ACC112 (cell line): ENCODE results near the gene VPS33A.
"Not testable (repeated sequence)": the region's sequence is repeated elsewhere in the genome, so short reads cannot be mapped to it uniquely, and the experiment has no call there.

Source experiments
- H2AFZ ChIP-seq: fragments of 200-600 bp; sonication (generic); one replicate; pipeline ENCODE4 v1.6.0; 2017; ENCODE audit warnings: antibody characterized with exemption, low read length; ENCODE audit not compliant: unreplicated experiment
- H3K27ac ChIP-seq: fragments of 200-600 bp; sonication (generic); 2 replicates; pipeline ENCODE4 v1.5.1; 2014; ENCODE audit warnings: low read depth, mild to moderate bottlenecking, antibody characterized with exemption, low read length, moderate library complexity
- H3K27me3 ChIP-seq: fragments of 200-600 bp; sonication (generic); 2 replicates; pipeline ENCODE4 v1.6.1; 2014; ENCODE audit warnings: mild to moderate bottlenecking, antibody characterized with exemption, low read length, moderate library complexity, mixed read lengths; ENCODE audit not compliant: insufficient read depth
- H3K36me3 ChIP-seq: fragments of 200-600 bp; sonication (generic); 2 replicates; pipeline ENCODE4 v1.6.1; 2016; ENCODE audit warnings: mild to moderate bottlenecking, antibody characterized with exemption, low read length, moderate library complexity, mixed read lengths; ENCODE audit not compliant: insufficient read depth
- H3K4me1 ChIP-seq: fragments of 200-600 bp; sonication (generic); one replicate; pipeline ENCODE4 v1.6.1; 2016; ENCODE audit warnings: low read length, mixed read lengths; ENCODE audit not compliant: insufficient read depth, unreplicated experiment, control insufficient read depth
- H3K4me3 ChIP-seq: fragments of 200-600 bp; sonication (generic); 2 replicates; pipeline ENCODE4 v1.5.1; 2014; ENCODE audit warnings: mild to moderate bottlenecking, low read depth, low read length
- H3K79me2 ChIP-seq: fragments of 200-600 bp; sonication (generic); one replicate; pipeline ENCODE4 v1.6.0; 2016; ENCODE audit warnings: low read length; ENCODE audit not compliant: control insufficient read depth, unreplicated experiment, insufficient read depth

Gene VPS33A

DNA sequence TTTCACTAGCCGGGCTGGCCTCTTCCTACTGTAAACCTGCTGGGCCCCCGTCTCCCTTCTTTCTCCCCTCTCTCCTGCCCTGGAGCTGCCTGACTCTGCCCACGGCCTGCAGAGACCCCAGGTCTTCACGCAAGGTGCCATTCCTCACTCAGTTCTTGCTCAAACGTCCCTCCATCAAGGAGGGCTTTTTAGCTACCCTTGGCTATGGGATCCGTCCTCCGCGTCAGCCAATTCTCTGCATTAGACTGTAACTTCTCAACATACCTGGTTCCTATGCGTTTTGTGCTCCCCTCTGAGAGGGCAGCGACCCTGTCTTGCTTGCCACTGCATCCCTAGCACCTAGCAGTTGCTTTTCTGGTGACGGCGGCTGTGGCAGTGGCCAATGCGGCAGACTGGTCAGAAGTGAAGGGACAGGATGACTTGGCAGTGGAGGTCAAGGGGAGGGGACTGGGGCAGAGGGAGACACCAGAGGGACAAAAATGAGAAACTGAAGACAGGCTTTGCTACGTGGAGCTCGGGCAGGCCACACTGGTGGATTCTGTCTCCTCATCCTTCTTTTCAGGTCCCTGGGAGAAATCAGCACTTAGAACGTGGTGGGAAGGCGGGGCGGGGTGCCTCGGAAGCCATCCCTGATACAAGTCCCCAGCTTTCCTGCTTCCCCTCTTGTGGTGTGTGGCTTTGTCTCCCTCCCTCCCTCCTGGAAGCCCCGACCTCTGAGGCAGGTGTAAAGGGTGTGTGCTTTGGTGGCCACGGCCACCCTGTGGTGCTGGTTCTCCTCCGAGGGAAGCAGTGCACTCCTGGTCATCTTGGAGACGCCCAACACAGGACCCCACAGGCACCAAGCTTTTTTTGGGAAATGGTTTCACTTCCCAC, 61.0 kb downstream of the VPS33A start:
- Histone ChIP-seq H3K27ac (no peak overlapping the region), H3K27me3 (peaks cover 20% of the 10 kb centered on the region), H3K4me3 (no peak overlapping the region), H3K36me3 (peaks cover 4% of the 10 kb centered on the region; the same call in 1 of the 2 replicates), H2AFZ (no peak overlapping the region), H3K4me1 (no peaks in the 10 kb centered on the region), H3K79me2 (no peaks in the 10 kb centered on the region)

GRCh38 chr12:122204167-122205052, 61.9 kb downstream of the VPS33A start:
- Histone ChIP-seq H3K79me2 (no peaks in the 10 kb centered on the region), H3K4me1 (no peaks in the 10 kb centered on the region), H2AFZ (peak overlapping the region; percentile 94), H3K27me3 (peaks cover 20% of the 10 kb centered on the region), H3K36me3 (no peaks in the 10 kb centered on the region), H3K27ac (no peak overlapping the region), H3K4me3 (peak overlapping the region; percentile 81)

DNA sequence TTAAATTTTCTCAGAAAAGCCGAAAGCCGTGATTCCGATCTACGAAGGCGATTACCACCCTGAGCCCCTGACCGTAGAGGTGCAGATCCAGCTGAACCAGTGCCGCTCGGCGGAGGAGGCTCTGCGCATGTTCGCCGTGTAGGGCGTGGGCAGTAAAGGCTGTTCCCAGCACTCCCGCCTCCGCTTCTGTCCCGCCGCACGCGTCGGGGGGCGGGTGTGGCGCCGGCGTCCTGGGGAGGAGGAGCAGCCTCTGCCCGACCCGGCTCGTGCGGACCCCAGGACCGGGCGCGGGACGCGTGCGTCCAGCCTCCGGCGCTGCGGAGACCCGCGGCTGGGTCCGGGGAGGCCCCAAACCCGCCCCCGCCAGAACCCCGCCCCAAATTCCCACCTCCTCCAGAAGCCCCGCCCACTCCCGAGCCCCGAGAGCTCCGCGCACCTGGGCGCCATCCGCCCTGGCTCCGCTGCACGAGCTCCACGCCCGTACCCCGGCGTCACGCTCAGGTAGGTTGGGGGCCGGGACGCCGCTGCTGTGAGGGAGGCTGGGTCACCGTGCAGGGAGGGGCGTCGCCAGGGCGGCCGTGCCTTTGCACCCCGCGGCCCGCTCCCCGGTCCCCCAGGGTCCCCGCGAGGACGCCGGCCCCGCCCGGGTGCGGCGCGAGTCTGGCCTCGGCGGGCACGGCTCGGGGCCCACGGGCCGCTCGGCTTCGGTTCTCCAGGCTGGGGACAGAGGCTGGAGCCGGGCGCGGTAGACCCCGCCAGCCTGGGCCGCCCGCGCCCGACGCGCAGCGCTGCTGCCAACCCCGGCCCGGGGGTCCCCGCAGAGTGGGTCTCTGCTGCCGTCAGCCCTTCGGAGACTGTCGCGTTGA, 62.8 kb downstream of the VPS33A start, which contains the start of gene B3GNT4:
B3GNT4 (plus strand) TSS at position 409 of the 866 bp plus-strand sequence. CDS start 910 bp downstream, outside the sequence.
- Histone ChIP-seq H3K36me3 (no peaks in the 10 kb centered on the region), H3K27me3 (peaks cover 20% of the 10 kb centered on the region), H3K27ac (no peak within 1 kb of the TSS), H3K4me3 (peak within 1 kb of the TSS; percentile 81), H3K4me1 (no peaks in the 10 kb centered on the region), H2AFZ (peak within 1 kb of the TSS; percentile 94), H3K79me2 (no peaks in the 10 kb centered on the region)

- not testable (repeated sequence) for H2AFZ ChIP-seq, H3K79me2 ChIP-seq
These were observed 63.5 kb downstream of the VPS33A start for GRCh38 chr12:122202811-122203210.

GRCh38 chr12:122202017-122202416, 64.3 kb downstream of the VPS33A start:
- H3K4me3 ChIP-seq = no peak overlapping the region
- H3K4me1 ChIP-seq = peaks cover 5% of the 10 kb centered on the region
- no peaks in the 10 kb centered on the region for H3K36me3 ChIP-seq
- H3K79me2 ChIP-seq = no peaks in the 10 kb centered on the region
- H2AFZ ChIP-seq = no peak overlapping the region
- H3K27me3 ChIP-seq = peaks cover 20% of the 10 kb centered on the region
- no peak overlapping the region for H3K27ac ChIP-seq

More at GRCh38 chr12:122202811-122203210, 63.5 kb downstream of the VPS33A start:
- not testable (repeated sequence) for H3K36me3 ChIP-seq, H3K27ac ChIP-seq, H3K4me1 ChIP-seq
- H3K27me3 ChIP-seq = peaks cover 20% of the 10 kb centered on the region
- H3K4me3 ChIP-seq = peak overlapping the region; percentile 81

GRCh38 chr12:122201381-122201780, 64.9 kb downstream of the VPS33A start:
- no peak overlapping the region for H2AFZ ChIP-seq
- H3K27ac ChIP-seq = no peak overlapping the region
- no peaks in the 10 kb centered on the region for H3K36me3 ChIP-seq
- H3K4me1 ChIP-seq = peaks cover 5% of the 10 kb centered on the region
- H3K4me3 ChIP-seq = no peak overlapping the region
- H3K27me3 ChIP-seq = peaks cover 20% of the 10 kb centered on the region
- H3K79me2 ChIP-seq = no peaks in the 10 kb centered on the region

- Histone ChIP-seq H3K4me3 (no peak overlapping the region), H3K27me3 (peaks cover 20% of the 10 kb centered on the region), H3K27ac (no peak overlapping the region), H3K36me3 (no peaks in the 10 kb centered on the region), H3K79me2 (no peaks in the 10 kb centered on the region), H3K4me1 (peaks cover 5% of the 10 kb centered on the region), H2AFZ (no peak overlapping the region)
These were observed 65.6 kb downstream of the VPS33A start for GRCh38 chr12:122200541-122201175.

- H3K27me3 ChIP-seq = peaks cover 14% of the 10 kb centered on the region
- no peak overlapping the region for H3K4me3 ChIP-seq
- H3K4me1 ChIP-seq = peaks cover 5% of the 10 kb centered on the region
- no peaks in the 10 kb centered on the region for H3K79me2 ChIP-seq
- H3K36me3 ChIP-seq = no peaks in the 10 kb centered on the region
- no peak overlapping the region for H2AFZ ChIP-seq
- no peak overlapping the region for H3K27ac ChIP-seq
These were observed 66.6 kb downstream of the VPS33A start for GRCh38 chr12:122199484-122200355.

- Histone ChIP-seq H3K4me1 (peaks cover 5% of the 10 kb centered on the region), H3K79me2 (no peaks in the 10 kb centered on the region), H3K27me3 (no peaks in the 10 kb centered on the region), H3K36me3 (no peaks in the 10 kb centered on the region), H2AFZ (no peak overlapping the region), H3K27ac (no peak overlapping the region), H3K4me3 (no peak overlapping the region)
These were observed 68.7 kb downstream of the VPS33A start for GRCh38 chr12:122197612-122197966.
